MM.1S (cell line): ENCODE results near the gene DSCAML1.

ENCODE experiments used
- EZH2phosphoT487 ChIP-seq: fragments of 300-600 bp; sonication (generic); IDR thresholded peaks from 2 replicates; pipeline ENCODE4 v1.6.1; 2018; ENCODE audit warnings: antibody characterized with exemption, low read length
- TF ChIP-seq, protein P1 (sequence below): fragments of 300-600 bp; sonication (generic); IDR thresholded peaks from 2 replicates; pipeline ENCODE4 v1.5.1; 2016; ENCODE audit warnings: antibody characterized with exemption, low read length, mixed read lengths

DNA sequence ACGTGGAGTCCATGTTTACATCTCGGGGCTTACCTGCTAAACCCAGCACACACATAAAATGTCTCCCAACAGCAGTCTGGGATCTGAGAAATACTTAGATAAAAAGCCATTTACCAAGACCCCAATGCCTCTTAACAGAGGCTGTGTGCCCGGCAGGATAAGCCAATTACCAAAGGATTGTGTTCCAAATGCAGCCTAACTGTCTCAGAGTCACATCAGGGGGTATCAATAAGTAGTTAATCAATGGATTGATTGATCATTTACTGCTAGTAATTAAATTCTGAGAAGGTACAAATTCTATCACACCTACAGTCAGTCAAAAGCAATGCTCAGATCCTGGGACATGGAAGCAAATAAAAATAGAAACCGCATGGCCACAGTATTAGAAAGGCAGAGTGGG is 125.6 kb downstream of the DSCAML1 start:
- TF ChIP-seq, protein P1, sequence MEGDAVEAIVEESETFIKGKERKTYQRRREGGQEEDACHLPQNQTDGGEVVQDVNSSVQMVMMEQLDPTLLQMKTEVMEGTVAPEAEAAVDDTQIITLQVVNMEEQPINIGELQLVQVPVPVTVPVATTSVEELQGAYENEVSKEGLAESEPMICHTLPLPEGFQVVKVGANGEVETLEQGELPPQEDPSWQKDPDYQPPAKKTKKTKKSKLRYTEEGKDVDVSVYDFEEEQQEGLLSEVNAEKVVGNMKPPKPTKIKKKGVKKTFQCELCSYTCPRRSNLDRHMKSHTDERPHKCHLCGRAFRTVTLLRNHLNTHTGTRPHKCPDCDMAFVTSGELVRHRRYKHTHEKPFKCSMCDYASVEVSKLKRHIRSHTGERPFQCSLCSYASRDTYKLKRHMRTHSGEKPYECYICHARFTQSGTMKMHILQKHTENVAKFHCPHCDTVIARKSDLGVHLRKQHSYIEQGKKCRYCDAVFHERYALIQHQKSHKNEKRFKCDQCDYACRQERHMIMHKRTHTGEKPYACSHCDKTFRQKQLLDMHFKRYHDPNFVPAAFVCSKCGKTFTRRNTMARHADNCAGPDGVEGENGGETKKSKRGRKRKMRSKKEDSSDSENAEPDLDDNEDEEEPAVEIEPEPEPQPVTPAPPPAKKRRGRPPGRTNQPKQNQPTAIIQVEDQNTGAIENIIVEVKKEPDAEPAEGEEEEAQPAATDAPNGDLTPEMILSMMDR, result no peak
- TF ChIP-seq EZH2phosphoT487, result no peak
